Neural progenitor cell (in vitro differentiated cells): ENCODE results near the gene TMEM248. TPM values are rescaled to one million over a fixed set of nuclear protein-coding genes. Genes with fewer than 3 reads are reported as not detected.
"Not testable (repeated sequence)": the region's sequence is repeated elsewhere in the genome, so short reads cannot be mapped to it uniquely, and the experiment has no call there.

ENCODE experiments used
- DNase-seq: peaks from one replicate; pipeline ENCODE4 v3.0.0-alpha.2; 2016; ENCODE audit warnings: low spot score
- H2AFZ ChIP-seq: fragments of 200-600 bp; sonication (generic); replicated peaks from 2 replicates; pipeline ENCODE4 v1.6.1; 2016; ENCODE audit warnings: antibody characterized with exemption
- H3F3A ChIP-seq: fragments of 200-600 bp; sonication (generic); 2 replicates; pipeline ENCODE4 v1.6.1; 2016; ENCODE audit warnings: antibody characterized with exemption, low read depth
- H3K27ac ChIP-seq: fragments of 200-600 bp; sonication (generic); 2 replicates; pipeline ENCODE4 v1.5.1; 2016; ENCODE audit warnings: mild to moderate bottlenecking
- H3K27me3 ChIP-seq: fragments of 200-600 bp; sonication (generic); 2 replicates; pipeline ENCODE4 v1.6.1; 2016; ENCODE audit warnings: mild to moderate bottlenecking, moderate library complexity
- H3K36me3 ChIP-seq: fragments of 200-600 bp; sonication (generic); 2 replicates; pipeline ENCODE4 v1.5.1; 2016
- H3K4me1 ChIP-seq: fragments of 200-600 bp; sonication (generic); 2 replicates; pipeline ENCODE4 v1.6.1; 2016; ENCODE audit warnings: mixed run types
- H3K4me2 ChIP-seq: fragments of 200-600 bp; sonication (generic); 2 replicates; pipeline ENCODE4 v1.6.1; 2016
- H3K4me3 ChIP-seq: fragments of 200-600 bp; sonication (generic); 2 replicates; pipeline ENCODE4 v1.5.1; 2016
- H3K79me2 ChIP-seq: fragments of 200-600 bp; sonication (generic); 2 replicates; pipeline ENCODE4 v1.6.1; 2016; ENCODE audit warnings: low read depth
- H3K9ac ChIP-seq: fragments of 200-600 bp; sonication (generic); 2 replicates; pipeline ENCODE4 v1.6.1; 2016
- H3K9me3 ChIP-seq: fragments of 200-600 bp; sonication (generic); 2 replicates; pipeline ENCODE4 v1.5.1; 2016; ENCODE audit warnings: low read depth
- H4K20me1 ChIP-seq: fragments of 200-600 bp; sonication (generic); 2 replicates; pipeline ENCODE4 v1.6.1; 2016; ENCODE audit warnings: low read depth
- H3K27ac Mint-ChIP-seq: 3 replicates; pipeline ENCODE4 v1.8.0; 2021; ENCODE audit warnings: mixed read lengths
- H3K27me3 Mint-ChIP-seq: 2 replicates; pipeline ENCODE4 v1.8.0; 2022; ENCODE audit warnings: low read depth, mild to moderate bottlenecking, inconsistent platforms, moderate library complexity, mixed read lengths; ENCODE audit not compliant: insufficient read depth
- H3K36me3 Mint-ChIP-seq: 3 replicates; pipeline ENCODE4 v1.8.0; 2021; ENCODE audit warnings: mixed read lengths
- H3K4me1 Mint-ChIP-seq: 3 replicates; pipeline ENCODE4 v1.8.0; 2021; ENCODE audit warnings: mixed read lengths
- H3K4me3 Mint-ChIP-seq: 3 replicates; pipeline ENCODE4 v1.8.0; 2021; ENCODE audit warnings: mild to moderate bottlenecking, moderate library complexity, mixed read lengths
- H3K9me3 Mint-ChIP-seq: 3 replicates; pipeline ENCODE4 v1.8.0; 2020; ENCODE audit warnings: mixed read lengths
- CTCF ChIP-seq: fragments of 200-600 bp; sonication (generic); IDR thresholded peaks from 2 replicates; pipeline ENCODE4 v1.5.1; 2017; ENCODE audit warnings: antibody characterized with exemption, mild to moderate bottlenecking
- EZH2 ChIP-seq: fragments of 200-600 bp; sonication (generic); IDR thresholded peaks from 2 replicates; pipeline ENCODE4 v1.6.1; 2017; ENCODE audit warnings: antibody characterized with exemption, mild to moderate bottlenecking, moderate library complexity
- EZH2phosphoT487 ChIP-seq: fragments of 200-600 bp; sonication (generic); IDR thresholded peaks from 2 replicates; pipeline ENCODE4 v1.6.1; 2017; ENCODE audit warnings: antibody characterized with exemption
- total RNA-seq: library from RNA; depleted of rRNA; stranded (reverse); fragments of >200 nt; gene quantifications from 2 replicates; pipeline ENCODE4 v1.2.3, GENCODE V29; 2015; ENCODE audit warnings: low replicate concordance

TMEM248 gene
- total RNA-seq, 1 donor from 2014 or later = 59.9 TPM

GRCh38 chr7:66880053-66880452 is 41.0 kb upstream of the TMEM248 start:
- no peaks in the 10 kb centered on the region for H3K4me1 Mint-ChIP-seq
- H3K4me3 Mint-ChIP-seq = no peak overlapping the region
- no peaks in the 10 kb centered on the region for H3K36me3 Mint-ChIP-seq
- Histone ChIP-seq H2AFZ (no peak overlapping the region), H3K4me1 (no peaks in the 10 kb centered on the region), H3K27ac (no peak overlapping the region), H3K27me3 (no peaks in the 10 kb centered on the region), H3K4me3 (no peak overlapping the region), H4K20me1 (no peaks in the 10 kb centered on the region), H3K9me3 (no peaks in the 10 kb centered on the region), H3K9ac (no peak overlapping the region), H3K4me2 (no peak overlapping the region), H3F3A (no peaks in the 10 kb centered on the region), H3K36me3 (no peaks in the 10 kb centered on the region), H3K79me2 (no peaks in the 10 kb centered on the region)
- no peak for TF ChIP-seq EZH2
- no peak for TF ChIP-seq CTCF
- TF ChIP-seq EZH2phosphoT487 = no peak
- no peaks in the 10 kb centered on the region for H3K9me3 Mint-ChIP-seq
- no peak overlapping the region for H3K27ac Mint-ChIP-seq
- H3K27me3 Mint-ChIP-seq = no peaks in the 10 kb centered on the region
- no peak for DNase-seq

- H3K27ac ChIP-seq, H3K27me3 ChIP-seq, H3F3A ChIP-seq, H2AFZ ChIP-seq, H3K4me2 ChIP-seq, H3K27me3 Mint-ChIP-seq, H3K4me1 ChIP-seq, H3K79me2 ChIP-seq, H3K9me3 Mint-ChIP-seq, H4K20me1 ChIP-seq, H3K9me3 ChIP-seq, H3K36me3 Mint-ChIP-seq, H3K4me3 ChIP-seq, H3K27ac Mint-ChIP-seq, H3K4me1 Mint-ChIP-seq, DNase-seq, H3K4me3 Mint-ChIP-seq, H3K9ac ChIP-seq, H3K36me3 ChIP-seq: not testable (repeated sequence)
Observed at GRCh38 chr7:66880577-66880976, 40.4 kb upstream of the TMEM248 start.

GRCh38 chr7:66883716-66884115 is 37.3 kb upstream of the TMEM248 start:
- Histone ChIP-seq H3K27me3 (no peaks in the 10 kb centered on the region), H3K4me1 (no peaks in the 10 kb centered on the region), H3K9me3 (no peaks in the 10 kb centered on the region), H3K79me2 (no peaks in the 10 kb centered on the region), H3K4me3 (no peak overlapping the region), H3K27ac (no peak overlapping the region), H3K9ac (no peak overlapping the region), H2AFZ (no peak overlapping the region), H3K4me2 (no peak overlapping the region), H4K20me1 (no peaks in the 10 kb centered on the region), H3K36me3 (no peaks in the 10 kb centered on the region), H3F3A (no peaks in the 10 kb centered on the region)
- H3K27me3 Mint-ChIP-seq = no peaks in the 10 kb centered on the region
- H3K4me3 Mint-ChIP-seq = no peak overlapping the region
- no peaks in the 10 kb centered on the region for H3K4me1 Mint-ChIP-seq
- no peak for DNase-seq
- no peak overlapping the region for H3K27ac Mint-ChIP-seq
- H3K36me3 Mint-ChIP-seq = no peaks in the 10 kb centered on the region
- H3K9me3 Mint-ChIP-seq = no peaks in the 10 kb centered on the region
- TF ChIP-seq CTCF = no peak
- no peak for TF ChIP-seq EZH2
- TF ChIP-seq EZH2phosphoT487 = no peak

GRCh38 chr7:66884556-66884955 is 36.5 kb upstream of the TMEM248 start:
- not testable (repeated sequence) for H2AFZ ChIP-seq, H3K36me3 ChIP-seq, H3K9ac ChIP-seq, H3K4me3 ChIP-seq, H3K27me3 ChIP-seq, H3K4me3 Mint-ChIP-seq, H3K79me2 ChIP-seq, H3K27me3 Mint-ChIP-seq, H3K4me2 ChIP-seq, H3K4me1 Mint-ChIP-seq, H3K27ac Mint-ChIP-seq, H3K27ac ChIP-seq, H3F3A ChIP-seq, H3K9me3 ChIP-seq, DNase-seq, H3K9me3 Mint-ChIP-seq, H3K36me3 Mint-ChIP-seq, H4K20me1 ChIP-seq, H3K4me1 ChIP-seq
